Measurements from ENCODE around the gene HARS1.

GRCh38 chr5:140658870-140659269, 32.3 kb downstream of the HARS1 start:
- TF ChIP-seq POLR2A (IDR thresholded peaks at IDR 0.05) (no peak), CTCF (IDR thresholded peaks at IDR 0.05) (no peak)

All from thyroid gland (tissue), 4 donors.